Measurements from ENCODE around the gene LYPD6B. TPM values are rescaled to one million over a fixed set of nuclear protein-coding genes. Genes with fewer than 3 reads are reported as not detected.

Gene LYPD6B
- total and polyA plus RNA-seq, 4 donors, result 0.13 to 0.59 (median 0.14) TPM

DNA sequence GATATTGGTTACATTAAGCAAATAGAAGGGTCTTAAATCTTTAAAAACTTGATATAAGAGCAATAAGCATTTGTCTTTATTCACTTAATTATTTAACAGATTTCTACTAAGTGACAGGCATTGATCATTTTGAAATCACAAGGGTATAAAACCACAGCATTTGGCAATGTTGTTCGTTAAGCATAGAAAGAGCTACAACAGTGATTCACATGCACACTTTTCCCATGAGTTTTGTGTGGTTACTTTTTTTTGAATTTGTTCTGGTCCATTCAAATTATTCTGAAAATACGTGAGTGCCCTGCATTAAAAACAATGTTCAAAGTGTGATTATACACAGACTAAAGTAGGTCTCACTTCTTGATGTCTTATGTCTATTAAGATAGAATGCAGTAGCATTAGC lies 52.2 kb downstream of the LYPD6B start (continued):
- TF ChIP-seq, protein P1, sequence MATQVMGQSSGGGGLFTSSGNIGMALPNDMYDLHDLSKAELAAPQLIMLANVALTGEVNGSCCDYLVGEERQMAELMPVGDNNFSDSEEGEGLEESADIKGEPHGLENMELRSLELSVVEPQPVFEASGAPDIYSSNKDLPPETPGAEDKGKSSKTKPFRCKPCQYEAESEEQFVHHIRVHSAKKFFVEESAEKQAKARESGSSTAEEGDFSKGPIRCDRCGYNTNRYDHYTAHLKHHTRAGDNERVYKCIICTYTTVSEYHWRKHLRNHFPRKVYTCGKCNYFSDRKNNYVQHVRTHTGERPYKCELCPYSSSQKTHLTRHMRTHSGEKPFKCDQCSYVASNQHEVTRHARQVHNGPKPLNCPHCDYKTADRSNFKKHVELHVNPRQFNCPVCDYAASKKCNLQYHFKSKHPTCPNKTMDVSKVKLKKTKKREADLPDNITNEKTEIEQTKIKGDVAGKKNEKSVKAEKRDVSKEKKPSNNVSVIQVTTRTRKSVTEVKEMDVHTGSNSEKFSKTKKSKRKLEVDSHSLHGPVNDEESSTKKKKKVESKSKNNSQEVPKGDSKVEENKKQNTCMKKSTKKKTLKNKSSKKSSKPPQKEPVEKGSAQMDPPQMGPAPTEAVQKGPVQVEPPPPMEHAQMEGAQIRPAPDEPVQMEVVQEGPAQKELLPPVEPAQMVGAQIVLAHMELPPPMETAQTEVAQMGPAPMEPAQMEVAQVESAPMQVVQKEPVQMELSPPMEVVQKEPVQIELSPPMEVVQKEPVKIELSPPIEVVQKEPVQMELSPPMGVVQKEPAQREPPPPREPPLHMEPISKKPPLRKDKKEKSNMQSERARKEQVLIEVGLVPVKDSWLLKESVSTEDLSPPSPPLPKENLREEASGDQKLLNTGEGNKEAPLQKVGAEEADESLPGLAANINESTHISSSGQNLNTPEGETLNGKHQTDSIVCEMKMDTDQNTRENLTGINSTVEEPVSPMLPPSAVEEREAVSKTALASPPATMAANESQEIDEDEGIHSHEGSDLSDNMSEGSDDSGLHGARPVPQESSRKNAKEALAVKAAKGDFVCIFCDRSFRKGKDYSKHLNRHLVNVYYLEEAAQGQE (IDR thresholded peaks at IDR 0.05), result no peak
- no peak for TF ChIP-seq HNF4A (conservative IDR thresholded peaks at IDR 0.05)
- no peak for TF ChIP-seq JUND (IDR thresholded peaks at IDR 0.05)
- TF ChIP-seq TAF1 (conservative IDR thresholded peaks at IDR 0.05), result no peak
- TF ChIP-seq, protein P2, sequence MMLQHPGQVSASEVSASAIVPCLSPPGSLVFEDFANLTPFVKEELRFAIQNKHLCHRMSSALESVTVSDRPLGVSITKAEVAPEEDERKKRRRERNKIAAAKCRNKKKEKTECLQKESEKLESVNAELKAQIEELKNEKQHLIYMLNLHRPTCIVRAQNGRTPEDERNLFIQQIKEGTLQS (IDR thresholded peaks at IDR 0.05), result no peak
- no peak for TF ChIP-seq NR2F2 (IDR thresholded peaks at IDR 0.05)
- no peak for TF ChIP-seq EGR1 (IDR thresholded peaks at IDR 0.05; ENCODE audit: low read depth in 2 of 2)
- no peak for TF ChIP-seq GABPA (IDR thresholded peaks at IDR 0.05 in 1 of 2, conservative IDR thresholded peaks at IDR 0.05 in 1 of 2)
- no peak for TF ChIP-seq YY1 (IDR thresholded peaks at IDR 0.05)

DNA sequence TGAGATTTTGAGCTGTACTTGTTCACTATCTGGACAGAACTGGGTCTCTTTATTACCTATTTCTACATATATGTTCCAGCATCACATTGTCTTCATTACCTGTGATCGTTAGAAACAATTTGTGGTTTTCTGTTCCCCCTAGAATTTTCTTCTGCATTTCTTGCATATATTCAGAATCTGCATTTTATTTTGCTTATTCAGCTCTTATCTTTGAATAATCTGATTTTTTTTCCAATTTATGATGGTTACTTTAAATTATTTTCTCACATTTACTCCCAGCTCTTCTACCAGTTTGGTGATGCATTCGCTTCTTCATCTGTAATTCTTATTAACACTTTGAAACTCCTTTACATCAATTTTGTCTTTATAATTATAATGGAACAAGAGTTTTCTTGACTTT lies 55.1 kb downstream of the LYPD6B start:
- H3K36me3 ChIP-seq (ENCODE audit: control insufficient read depth in 4 of 4, insufficient read depth in 3 of 4, low read depth in 1 of 4, low read length in 3 of 4), result no peaks in the 10 kb centered on the region
- WGBS, result 93% methylated on average over 2 of the region's 2 CpGs
- TF ChIP-seq SP1 (IDR thresholded peaks at IDR 0.05) (no peak), TAF1 (conservative IDR thresholded peaks at IDR 0.05) (no peak), FOXA2 (IDR thresholded peaks at IDR 0.05) (no peak), HNF4G (IDR thresholded peaks at IDR 0.05) (no peak), FOXA1 (IDR thresholded peaks at IDR 0.05) (no peak)

DNA sequence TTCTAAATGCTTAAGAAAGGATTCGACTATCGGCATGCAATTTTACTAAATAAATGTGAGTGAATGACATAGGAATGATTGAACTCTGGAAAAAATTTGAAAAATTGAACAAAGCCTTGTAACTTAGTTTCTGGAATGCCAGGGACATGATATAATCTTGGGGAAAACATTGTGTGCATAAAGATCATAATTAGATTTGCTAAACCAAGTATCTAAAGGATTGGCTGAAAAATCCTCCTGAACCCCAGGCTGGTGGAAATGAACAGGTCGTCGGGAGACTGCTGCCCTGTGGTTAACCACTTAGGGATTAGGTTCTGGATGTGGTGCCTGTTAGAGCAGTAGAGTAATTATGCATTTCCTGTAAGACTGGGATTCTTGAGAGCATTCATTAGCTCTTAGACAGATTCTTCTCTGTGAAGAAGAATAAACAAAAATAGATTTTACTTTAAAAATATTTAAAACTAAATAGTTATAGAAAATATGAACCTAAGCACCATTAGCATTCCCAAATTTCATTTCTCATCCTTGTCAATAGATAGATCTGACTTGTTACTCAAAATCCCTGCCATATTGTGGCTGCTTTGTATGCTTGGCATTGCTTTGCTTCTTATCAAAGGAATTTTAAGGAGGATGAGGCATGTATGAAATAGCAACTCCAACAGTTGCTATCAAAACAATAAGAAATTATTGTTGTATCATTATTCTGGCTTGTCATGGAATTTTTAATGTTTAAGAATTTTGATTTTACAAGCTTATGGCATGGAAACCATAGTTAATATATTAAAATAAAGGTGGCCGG lies 55.9 kb downstream of the LYPD6B start:
- WGBS, result 74% methylated on average over 5 of the region's 5 CpGs
- Histone ChIP-seq H3K27me3 (ENCODE audit: control insufficient read depth in 4 of 4, insufficient read depth in 4 of 4, low read length in 3 of 4) (no peaks in the 10 kb centered on the region), H3K4me1 (ENCODE audit: control insufficient read depth in 4 of 4, insufficient read depth in 4 of 4, low read length in 3 of 4) (no peaks in the 10 kb centered on the region), H3K9me3 (ENCODE audit: control insufficient read depth in 4 of 4, low read length in 3 of 4) (no peaks in the 10 kb centered on the region), H3K9ac (ENCODE audit: low read depth in 1 of 2, low read length in 2 of 2) (no peak overlapping the region), H3K4me3 (ENCODE audit: low read depth in 1 of 3, low read length in 3 of 3) (no peak overlapping the region), H3K27ac (ENCODE audit: low read depth in 1 of 2, low read length in 2 of 2) (no peak overlapping the region), H3K36me3 (ENCODE audit: control insufficient read depth in 4 of 4, insufficient read depth in 3 of 4, low read depth in 1 of 4, low read length in 3 of 4) (no peaks in the 10 kb centered on the region)
- no peak for DNase-seq (ENCODE audit: low spot score)
- no peak for TF ChIP-seq RXRA (IDR thresholded peaks at IDR 0.05)
- TF ChIP-seq, protein P3, sequence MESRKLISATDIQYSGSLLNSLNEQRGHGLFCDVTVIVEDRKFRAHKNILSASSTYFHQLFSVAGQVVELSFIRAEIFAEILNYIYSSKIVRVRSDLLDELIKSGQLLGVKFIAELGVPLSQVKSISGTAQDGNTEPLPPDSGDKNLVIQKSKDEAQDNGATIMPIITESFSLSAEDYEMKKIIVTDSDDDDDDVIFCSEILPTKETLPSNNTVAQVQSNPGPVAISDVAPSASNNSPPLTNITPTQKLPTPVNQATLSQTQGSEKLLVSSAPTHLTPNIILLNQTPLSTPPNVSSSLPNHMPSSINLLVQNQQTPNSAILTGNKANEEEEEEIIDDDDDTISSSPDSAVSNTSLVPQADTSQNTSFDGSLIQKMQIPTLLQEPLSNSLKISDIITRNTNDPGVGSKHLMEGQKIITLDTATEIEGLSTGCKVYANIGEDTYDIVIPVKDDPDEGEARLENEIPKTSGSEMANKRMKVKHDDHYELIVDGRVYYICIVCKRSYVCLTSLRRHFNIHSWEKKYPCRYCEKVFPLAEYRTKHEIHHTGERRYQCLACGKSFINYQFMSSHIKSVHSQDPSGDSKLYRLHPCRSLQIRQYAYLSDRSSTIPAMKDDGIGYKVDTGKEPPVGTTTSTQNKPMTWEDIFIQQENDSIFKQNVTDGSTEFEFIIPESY (IDR thresholded peaks at IDR 0.05), result no peak
- TF ChIP-seq TAF1 (conservative IDR thresholded peaks at IDR 0.05), result no peak
- no peak for TF ChIP-seq NR2F2 (IDR thresholded peaks at IDR 0.05)
- TF ChIP-seq, protein P4, sequence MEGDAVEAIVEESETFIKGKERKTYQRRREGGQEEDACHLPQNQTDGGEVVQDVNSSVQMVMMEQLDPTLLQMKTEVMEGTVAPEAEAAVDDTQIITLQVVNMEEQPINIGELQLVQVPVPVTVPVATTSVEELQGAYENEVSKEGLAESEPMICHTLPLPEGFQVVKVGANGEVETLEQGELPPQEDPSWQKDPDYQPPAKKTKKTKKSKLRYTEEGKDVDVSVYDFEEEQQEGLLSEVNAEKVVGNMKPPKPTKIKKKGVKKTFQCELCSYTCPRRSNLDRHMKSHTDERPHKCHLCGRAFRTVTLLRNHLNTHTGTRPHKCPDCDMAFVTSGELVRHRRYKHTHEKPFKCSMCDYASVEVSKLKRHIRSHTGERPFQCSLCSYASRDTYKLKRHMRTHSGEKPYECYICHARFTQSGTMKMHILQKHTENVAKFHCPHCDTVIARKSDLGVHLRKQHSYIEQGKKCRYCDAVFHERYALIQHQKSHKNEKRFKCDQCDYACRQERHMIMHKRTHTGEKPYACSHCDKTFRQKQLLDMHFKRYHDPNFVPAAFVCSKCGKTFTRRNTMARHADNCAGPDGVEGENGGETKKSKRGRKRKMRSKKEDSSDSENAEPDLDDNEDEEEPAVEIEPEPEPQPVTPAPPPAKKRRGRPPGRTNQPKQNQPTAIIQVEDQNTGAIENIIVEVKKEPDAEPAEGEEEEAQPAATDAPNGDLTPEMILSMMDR (IDR thresholded peaks at IDR 0.05; ENCODE audit: low read depth, low read length, missing input control), result no peak
- TF ChIP-seq, protein P2 (IDR thresholded peaks at IDR 0.05), result no peak
- TF ChIP-seq EGR1 (IDR thresholded peaks at IDR 0.05; ENCODE audit: low read depth in 2 of 2), result no peak
- no peak for TF ChIP-seq JUND (IDR thresholded peaks at IDR 0.05)
- TF ChIP-seq RAD21 (IDR thresholded peaks at IDR 0.05), result no peak
- TF ChIP-seq, protein P5, sequence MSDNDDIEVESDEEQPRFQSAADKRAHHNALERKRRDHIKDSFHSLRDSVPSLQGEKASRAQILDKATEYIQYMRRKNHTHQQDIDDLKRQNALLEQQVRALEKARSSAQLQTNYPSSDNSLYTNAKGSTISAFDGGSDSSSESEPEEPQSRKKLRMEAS (IDR thresholded peaks at IDR 0.05), result no peak
- TF ChIP-seq, protein P1 (IDR thresholded peaks at IDR 0.05), result no peak
- TF ChIP-seq FOXA2 (IDR thresholded peaks at IDR 0.05), result no peak

More for the DNA sequence above, 55.1 kb downstream of the LYPD6B start:
- H3K4me3 ChIP-seq (ENCODE audit: low read depth in 1 of 3, low read length in 3 of 3), result no peak overlapping the region
- H3K27ac ChIP-seq (ENCODE audit: low read depth in 1 of 2, low read length in 2 of 2), result no peak overlapping the region
- H3K4me1 ChIP-seq (ENCODE audit: control insufficient read depth in 4 of 4, insufficient read depth in 4 of 4, low read length in 3 of 4), result no peaks in the 10 kb centered on the region
- no peak overlapping the region for H3K9ac ChIP-seq (ENCODE audit: low read depth in 1 of 2, low read length in 2 of 2)
- H3K27me3 ChIP-seq (ENCODE audit: control insufficient read depth in 4 of 4, insufficient read depth in 4 of 4, low read length in 3 of 4), result no peaks in the 10 kb centered on the region
- H3K9me3 ChIP-seq (ENCODE audit: control insufficient read depth in 4 of 4, low read length in 3 of 4), result no peaks in the 10 kb centered on the region
- DNase-seq (ENCODE audit: low spot score), result no peak
